Breast epithelium (tissue), 3 donors: ENCODE measurements around the gene ASIC5.

Source experiments
- POLR2A ChIP-seq: fragments of 450-650 bp; IDR thresholded peaks from one replicate; pipeline ENCODE4 v1.6.1; 2016; ENCODE audit warnings: antibody characterized with exemption, mild to moderate bottlenecking, moderate library complexity
- POLR2AphosphoS5 ChIP-seq, 3 donors: sonication (generic); formaldehyde crosslinking; IDR thresholded peaks; one replicate each; pipeline ENCODE4 v1.6.1; 2017; ENCODE audit warnings: antibody characterized with exemption in 3 of 3
- TF ChIP-seq, protein P1 (sequence below), 3 donors: fragments of 450-650 bp; IDR thresholded peaks; one replicate each; pipeline ENCODE4 v1.5.1; 2016 to 2017; ENCODE audit warnings: antibody characterized with exemption in 3 of 3, mild to moderate bottlenecking in 3 of 3, moderate library complexity in 3 of 3

DNA sequence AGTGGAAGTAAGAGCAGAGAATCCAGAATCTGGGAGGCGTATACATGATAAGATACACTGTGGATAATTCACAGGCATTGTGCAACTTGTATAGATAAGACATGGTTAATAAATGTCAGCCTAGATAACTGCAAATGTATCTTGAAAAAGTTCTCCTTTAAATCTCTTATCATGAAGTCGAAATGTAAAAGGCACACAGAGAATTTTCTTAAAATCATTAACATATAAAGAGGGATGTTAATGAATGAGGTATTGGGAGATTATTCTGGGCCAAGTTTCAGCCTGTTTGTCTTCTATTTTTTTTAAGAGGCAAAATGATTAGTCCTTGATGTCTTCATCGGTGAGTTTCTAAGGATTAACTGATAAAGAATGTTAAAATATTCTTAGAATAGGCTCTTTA is 38.3 kb upstream of the ASIC5 start:
- TF ChIP-seq POLR2AphosphoS5 (IDR thresholded peaks at IDR 0.05), result no peak
- TF ChIP-seq POLR2A, result no peak
- TF ChIP-seq, protein P1, sequence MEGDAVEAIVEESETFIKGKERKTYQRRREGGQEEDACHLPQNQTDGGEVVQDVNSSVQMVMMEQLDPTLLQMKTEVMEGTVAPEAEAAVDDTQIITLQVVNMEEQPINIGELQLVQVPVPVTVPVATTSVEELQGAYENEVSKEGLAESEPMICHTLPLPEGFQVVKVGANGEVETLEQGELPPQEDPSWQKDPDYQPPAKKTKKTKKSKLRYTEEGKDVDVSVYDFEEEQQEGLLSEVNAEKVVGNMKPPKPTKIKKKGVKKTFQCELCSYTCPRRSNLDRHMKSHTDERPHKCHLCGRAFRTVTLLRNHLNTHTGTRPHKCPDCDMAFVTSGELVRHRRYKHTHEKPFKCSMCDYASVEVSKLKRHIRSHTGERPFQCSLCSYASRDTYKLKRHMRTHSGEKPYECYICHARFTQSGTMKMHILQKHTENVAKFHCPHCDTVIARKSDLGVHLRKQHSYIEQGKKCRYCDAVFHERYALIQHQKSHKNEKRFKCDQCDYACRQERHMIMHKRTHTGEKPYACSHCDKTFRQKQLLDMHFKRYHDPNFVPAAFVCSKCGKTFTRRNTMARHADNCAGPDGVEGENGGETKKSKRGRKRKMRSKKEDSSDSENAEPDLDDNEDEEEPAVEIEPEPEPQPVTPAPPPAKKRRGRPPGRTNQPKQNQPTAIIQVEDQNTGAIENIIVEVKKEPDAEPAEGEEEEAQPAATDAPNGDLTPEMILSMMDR (IDR thresholded peaks at IDR 0.05), result no peak
